HG02870 (cell line): Measurements from ENCODE around the gene CCDC51.

Experiments used
- ATAC-seq: cut with Tn5 transposase; IDR thresholded peaks from one replicate; pipeline ENCODE4 v1.9.1; 2021; ENCODE audit warnings: mild to moderate bottlenecking, moderate library complexity; ENCODE audit not compliant: unreplicated experiment

CCDC51 gene

GRCh38 chr3:48422681-48423080, 17.2 kb downstream of the CCDC51 start:
- ATAC-seq = no peak

DNA sequence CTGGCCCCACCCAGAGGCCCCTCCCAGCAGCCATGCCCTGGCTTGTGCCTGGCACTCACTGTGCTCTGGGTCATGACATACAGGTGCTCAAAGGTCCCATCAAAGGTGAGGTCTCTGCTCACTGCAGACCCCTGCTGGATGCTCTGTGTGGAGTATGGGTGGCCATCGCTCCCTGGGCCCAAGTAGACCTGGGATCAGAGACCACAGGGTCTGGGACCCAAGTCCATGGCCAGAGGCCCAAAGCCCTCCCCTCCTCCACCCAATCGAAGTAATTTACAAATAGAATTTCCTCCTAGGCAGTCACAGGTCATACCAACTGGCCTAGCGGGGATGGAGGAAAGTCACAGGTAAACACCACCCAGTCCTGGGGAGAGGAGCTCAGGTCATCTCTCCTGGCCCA, 17.6 kb downstream of the CCDC51 start:
- ATAC-seq = no peak

DNA sequence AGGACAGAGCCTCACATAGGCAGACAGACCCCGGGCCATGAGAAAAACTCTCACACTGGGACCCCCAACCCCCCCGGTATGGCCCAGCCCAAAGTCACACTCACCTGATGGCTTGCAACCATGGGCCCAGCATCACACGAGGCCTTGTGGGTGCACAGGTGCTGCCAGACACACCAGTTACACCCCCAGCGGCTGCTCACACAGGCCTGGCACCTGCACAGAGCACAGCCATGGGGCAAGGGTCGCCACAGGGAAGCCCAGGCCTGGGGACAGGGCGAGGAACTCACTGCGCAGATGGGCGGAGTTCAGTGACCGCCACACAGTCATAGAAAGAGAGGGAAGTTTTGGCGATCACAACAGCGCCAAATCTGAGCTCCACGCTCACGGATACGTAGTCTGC, 19.4 kb downstream of the CCDC51 start:
- no peak for ATAC-seq

DNA sequence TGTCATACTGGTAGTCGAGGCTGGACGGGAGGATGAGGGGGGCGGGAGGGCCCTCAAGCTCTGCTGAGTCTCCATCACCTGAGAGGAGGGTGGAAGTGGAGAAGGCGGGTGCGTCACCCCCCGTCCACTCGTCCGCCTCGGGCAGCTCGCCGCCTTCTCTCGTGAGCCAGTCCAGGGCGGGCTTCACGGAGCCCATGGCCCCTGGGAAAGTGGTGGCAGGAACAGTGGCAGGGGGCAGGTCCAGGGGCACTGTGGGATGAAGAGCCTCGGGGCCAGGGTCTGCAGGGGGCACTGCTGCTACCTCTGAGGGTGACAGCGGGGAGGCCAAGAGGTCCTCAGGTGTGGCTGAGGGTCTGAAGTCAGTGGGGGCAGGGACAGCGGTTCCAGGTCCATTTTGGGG, 20.3 kb downstream of the CCDC51 start:
- ATAC-seq = no peak

DNA sequence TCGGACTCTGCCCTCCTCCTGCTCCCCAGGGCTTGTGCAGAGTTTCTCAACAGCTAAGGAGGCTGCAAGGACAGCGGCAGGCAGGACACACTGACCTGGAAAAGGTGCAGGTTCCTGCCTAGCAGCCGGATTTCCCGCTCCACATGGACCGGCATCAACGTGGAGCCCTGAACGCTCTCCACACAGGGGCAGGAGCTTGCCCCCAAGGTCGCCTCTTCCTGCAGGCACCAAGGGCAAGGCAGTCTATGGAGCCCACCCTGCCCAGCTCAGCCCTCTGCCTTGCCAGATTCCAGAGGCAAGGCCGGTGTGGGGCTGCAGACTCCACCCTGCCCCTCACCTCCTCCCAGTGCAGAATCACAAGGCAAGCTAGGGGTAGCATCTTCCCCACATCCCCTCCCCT, 20.8 kb downstream of the CCDC51 start:
- no peak for ATAC-seq

DNA sequence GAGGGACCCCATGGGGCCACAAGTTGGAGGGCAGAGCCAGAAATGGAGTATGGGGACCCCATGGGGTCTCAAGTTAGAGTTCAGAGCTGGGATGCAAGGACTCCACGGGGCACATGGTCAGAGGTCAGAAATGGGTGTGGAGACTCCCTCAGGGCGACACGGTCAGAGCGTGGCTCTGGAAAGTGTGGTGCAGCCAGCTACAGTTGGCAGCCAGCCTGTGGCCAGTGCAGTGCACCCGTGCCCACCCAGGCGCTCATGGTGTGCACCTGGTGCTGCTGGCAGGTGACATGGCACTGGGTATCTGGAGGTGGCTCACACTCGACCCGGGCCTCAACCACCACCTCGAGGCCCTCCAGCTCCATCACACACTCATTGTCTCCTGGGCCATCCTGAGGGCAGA, 21.3 kb downstream of the CCDC51 start:
- no peak for ATAC-seq

DNA sequence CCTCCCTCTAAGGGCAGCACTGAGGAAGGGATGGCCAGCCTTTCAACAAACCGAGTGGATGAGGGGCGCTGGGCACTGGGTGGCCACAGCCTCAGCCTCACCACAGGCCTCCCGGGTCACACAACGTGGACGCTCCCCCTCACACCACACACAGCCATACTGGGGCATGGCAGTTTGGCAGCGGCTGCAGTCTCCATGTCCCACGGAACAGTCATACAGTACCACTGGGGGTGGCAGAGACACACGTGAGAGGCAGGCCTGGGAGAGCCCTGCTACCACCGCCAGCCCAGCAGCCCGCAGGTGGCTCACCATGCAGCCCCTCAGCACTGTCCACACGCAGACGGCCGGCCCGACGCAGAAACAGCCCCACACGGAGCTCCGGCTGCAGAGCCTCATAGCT, 21.8 kb downstream of the CCDC51 start:
- ATAC-seq = no peak

DNA sequence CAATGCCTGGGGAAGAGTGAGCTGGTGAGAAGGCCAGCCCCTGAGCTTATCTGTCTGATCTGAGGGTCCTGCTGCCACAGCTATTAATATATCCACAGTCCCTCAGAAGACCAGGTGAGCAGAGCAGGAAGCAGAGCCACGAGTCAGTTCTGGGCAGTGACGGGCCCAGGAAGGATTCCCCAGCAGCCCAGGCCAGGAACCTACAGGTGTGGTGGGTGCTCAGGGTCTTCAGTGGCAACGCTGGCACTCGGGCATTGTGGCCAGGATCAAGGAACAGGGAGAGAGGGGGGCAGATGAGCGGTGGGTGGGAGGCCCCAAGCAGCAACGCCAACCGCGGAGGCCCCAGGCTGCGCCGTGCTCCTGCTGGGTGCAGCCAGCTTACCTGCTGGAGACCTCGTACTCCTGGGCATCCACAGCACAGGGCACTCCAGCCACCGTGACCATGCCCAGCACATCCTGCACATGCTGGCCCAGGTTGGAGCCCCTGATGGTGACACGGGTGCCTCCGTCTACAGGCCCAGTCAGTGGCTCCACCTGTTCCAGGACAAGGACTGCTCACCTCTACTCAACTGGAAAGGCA, 22.3 kb downstream of the CCDC51 start:
- no peak for ATAC-seq

DNA sequence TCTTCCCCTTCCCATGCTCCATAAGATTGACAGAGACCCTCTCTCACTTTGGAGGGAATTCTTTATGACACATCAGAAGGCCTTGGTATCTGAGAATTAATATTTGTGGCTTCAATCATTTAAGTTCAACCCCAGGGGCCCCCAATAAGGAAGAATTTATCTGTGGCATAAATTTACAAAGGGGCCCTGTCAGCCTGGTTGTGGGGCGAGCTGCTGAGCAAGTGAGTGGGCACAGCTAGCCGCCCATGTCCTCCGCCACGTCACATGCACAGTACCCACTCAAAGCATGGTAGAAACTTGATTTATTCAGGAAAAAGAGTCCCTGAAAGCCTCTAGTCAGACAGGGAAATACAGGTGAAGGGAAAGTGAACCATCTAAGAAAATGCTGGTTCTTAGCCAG, 23.4 kb downstream of the CCDC51 start:
- no peak for ATAC-seq

GRCh38 chr3:48416091-48416505, 23.8 kb downstream of the CCDC51 start:
- ATAC-seq = no peak

DNA sequence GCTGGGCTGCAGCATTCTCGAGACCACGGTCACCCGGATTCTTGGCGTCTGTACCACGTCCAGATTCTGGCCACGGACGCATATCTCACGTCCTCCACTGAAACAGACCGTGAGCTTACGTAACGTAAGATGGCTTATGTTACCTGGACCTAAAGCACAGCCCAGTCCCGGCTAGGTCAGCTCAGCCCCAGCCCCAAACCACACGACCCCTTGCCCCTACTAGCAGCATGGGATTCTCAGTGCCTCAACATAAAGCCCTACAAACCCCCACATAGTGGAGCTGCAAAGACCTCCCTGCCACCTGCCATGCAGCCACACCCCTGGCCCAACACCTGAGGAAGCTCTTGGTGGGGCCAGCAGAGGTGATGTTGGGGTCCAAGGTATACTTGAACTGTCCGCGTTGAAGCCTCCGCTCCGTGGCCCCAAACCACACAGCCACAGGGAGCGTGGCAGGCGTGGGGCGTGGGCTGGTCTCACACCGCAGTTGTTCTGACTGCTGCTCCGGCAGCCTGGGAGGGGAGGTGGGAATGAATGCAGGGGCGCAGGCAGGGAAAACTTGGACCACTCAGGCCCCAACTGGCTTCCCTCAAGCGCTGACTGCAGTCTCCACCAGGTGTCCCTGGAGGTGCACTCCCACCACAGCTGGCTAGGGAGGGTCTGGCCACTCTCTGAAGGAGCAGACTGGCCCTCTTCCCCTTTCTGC, 24.5 kb downstream of the CCDC51 start:
- ATAC-seq = no peak

GRCh38 chr3:48414376-48415250, 25.3 kb downstream of the CCDC51 start:
- ATAC-seq = no peak

DNA sequence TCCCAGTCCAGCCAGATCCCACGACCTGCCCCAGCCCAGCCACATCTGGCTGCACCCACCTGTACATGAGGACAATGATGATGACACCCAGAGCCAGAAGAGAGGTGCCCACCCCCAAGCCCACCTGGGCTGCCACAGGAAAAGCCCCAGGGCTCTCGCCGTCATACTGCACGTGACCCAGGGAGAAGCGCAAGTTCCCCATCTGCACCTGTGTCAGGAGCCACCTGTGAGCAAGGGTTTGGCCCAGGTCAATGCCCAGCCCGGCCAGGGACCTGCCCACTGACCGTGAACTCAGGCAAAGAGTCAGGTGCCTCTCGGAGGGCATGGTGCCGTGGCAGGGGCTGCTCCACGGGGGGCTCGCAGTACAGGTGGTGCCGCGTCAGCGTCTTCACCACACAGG, 26.3 kb downstream of the CCDC51 start:
- ATAC-seq = no peak

- ATAC-seq = no peak
These were observed 26.8 kb downstream of the CCDC51 start for GRCh38 chr3:48413086-48413485.

GRCh38 chr3:48412375-48413001, 27.4 kb downstream of the CCDC51 start:
- ATAC-seq = no peak

DNA sequence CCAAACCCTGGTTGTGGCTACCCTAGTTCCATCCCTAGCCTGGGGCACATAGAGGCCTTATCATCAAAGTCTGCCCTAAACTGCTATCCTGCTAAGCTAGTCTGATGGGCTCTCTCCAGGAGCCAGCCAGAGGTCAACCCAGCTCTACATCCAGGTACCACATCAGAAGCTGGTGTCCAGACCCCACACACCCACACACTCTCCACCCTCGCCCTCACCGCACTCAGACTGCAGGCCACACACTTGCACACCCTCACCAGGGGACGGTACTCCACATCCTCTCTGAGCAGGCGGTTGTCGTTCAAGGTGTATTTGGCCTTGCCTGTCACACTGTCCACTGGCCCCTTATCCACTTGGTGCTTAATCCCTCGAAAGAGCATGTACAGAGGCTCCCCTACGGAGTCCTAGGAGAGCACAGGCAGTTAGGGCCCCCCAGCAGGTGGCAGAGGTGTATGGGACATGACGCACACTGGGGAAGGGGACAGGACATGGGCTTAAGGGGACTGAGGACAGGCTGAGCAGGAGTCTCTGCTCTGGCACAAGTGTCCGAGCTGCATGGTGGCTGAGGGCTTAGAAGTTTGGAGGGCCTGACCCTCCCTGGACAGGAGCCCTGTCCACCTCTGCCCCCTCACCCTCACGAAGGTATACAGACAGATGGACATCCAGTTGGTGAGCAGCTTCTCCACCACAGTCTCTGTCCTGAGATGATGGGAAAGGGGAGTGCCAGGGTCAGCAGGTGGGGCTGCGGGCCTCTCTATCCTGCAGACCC, 28.1 kb downstream of the CCDC51 start:
- ATAC-seq = no peak

DNA sequence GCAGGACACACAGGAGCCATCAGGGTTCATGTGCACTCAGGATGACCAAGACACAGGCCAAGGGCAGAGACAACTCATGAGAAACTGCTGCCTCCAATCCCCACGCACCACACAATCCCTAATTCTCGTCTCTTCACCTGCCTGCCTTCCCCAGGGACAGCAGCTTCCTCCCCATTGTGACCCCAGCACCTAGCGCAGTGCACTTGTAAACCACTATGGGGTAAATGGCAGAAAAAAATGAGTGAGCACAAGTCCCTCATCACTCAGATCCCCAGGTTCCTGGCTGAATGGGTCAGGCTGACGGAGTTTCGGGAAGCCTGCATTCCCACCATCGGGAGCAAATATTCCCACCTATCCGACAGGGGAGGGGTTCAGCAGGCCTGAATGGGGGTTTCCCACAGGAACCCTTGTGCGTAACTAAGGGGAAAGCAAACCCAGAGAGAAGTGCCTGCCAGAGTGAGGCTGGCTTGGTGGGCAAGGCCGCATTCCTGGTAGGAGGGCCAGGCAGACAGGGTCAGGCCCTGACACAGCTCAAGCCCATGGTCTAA, 28.8 kb downstream of the CCDC51 start:
- ATAC-seq = no peak

DNA sequence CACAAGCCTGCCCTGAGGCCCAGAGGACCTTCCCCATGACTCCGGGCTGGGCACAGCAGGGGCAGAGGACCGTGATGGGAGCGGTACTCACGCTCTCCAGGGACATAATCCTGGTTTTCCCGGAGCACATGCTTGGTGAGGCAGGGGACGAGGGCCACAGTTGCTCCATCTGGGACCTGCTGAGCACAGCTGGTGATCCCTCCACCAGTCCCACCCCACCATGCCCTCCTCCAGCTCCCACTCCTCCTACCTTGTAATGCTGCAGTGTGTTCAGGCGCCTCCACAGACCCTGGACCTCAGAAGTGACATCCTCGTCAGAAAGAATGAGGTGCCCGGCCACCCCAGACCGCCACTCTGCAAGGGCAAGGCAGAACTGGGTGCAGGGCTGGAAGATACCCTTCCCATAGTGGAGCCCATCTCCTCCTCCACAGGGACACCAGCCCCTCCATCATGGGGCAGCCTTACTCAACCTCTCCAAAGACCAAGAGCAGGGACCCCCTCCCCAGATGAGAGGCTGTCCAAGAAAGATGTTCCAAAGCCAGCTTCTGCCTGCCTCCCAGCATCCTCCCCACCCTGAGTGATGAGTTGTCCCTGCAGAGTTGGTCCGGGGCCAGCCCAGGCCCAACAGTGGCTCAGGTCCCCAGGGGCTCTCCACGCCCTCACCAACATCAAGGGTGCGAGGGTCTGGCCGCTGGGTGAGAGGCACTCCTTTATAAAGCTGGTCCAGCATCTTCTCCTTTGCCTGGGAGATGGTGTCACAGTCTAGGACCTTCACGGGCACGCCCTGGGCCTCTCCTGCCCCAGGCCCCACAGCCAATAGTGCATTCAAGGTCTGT, 29.5 kb downstream of the CCDC51 start:
- ATAC-seq = no peak
